ENCODE data around the gene PIP. TPM values are rescaled to one million over a fixed set of nuclear protein-coding genes. Genes with fewer than 3 reads are reported as not detected.
A peak's percentile ranks its signal among the peaks of the same experiment; 100 is the strongest.
"Not testable (repeated sequence)": the region's sequence is repeated elsewhere in the genome, so short reads cannot be mapped to it uniquely, and the experiment has no call there.

The PIP gene
- total RNA-seq, 1 donor: not detected

- no peak for TF ChIP-seq CTCF (IDR thresholded peaks at IDR 0.05; ENCODE audit: insufficient read depth, low read length)
- H3K4me3 ChIP-seq (ENCODE audit: low read depth, low read length): no peak overlapping the region
- peak; percentile 10 for DNase-seq (ENCODE audit: low read depth)
Observed at GRCh38 chr7:143120691-143121405, 11.0 kb upstream of the PIP start.

- not testable (repeated sequence) for DNase-seq (ENCODE audit: low read depth); H3K4me3 ChIP-seq (ENCODE audit: low read depth, low read length)
Observed at GRCh38 chr7:143123326-143123725, 8.6 kb upstream of the PIP start.

GRCh38 chr7:143126146-143126545, 5.7 kb upstream of the PIP start:
- no peak for TF ChIP-seq CTCF (IDR thresholded peaks at IDR 0.05; ENCODE audit: insufficient read depth, low read length)
- DNase-seq (ENCODE audit: low read depth): peak; percentile 84

GRCh38 chr7:143129051-143129450, 2.8 kb upstream of the PIP start:
- TF ChIP-seq CTCF (IDR thresholded peaks at IDR 0.05; ENCODE audit: insufficient read depth, low read length): no peak
- no peak overlapping the region for H3K4me3 ChIP-seq (ENCODE audit: low read depth, low read length)
- DNase-seq (ENCODE audit: low read depth): no peak

More at GRCh38 chr7:143126146-143126545, 5.7 kb upstream of the PIP start:
- no peak overlapping the region for H3K4me3 ChIP-seq (ENCODE audit: low read depth, low read length)

- no peak for TF ChIP-seq CTCF (IDR thresholded peaks at IDR 0.05; ENCODE audit: insufficient read depth, low read length)
- no peak for DNase-seq (ENCODE audit: low read depth)
- no peak overlapping the region for H3K4me3 ChIP-seq (ENCODE audit: low read depth, low read length)
Observed at GRCh38 chr7:143129477-143129876, 2.4 kb upstream of the PIP start.

- no peak for DNase-seq (ENCODE audit: low read depth)
- no peak overlapping the region for H3K4me3 ChIP-seq (ENCODE audit: low read depth, low read length)
- TF ChIP-seq CTCF (IDR thresholded peaks at IDR 0.05; ENCODE audit: insufficient read depth, low read length): no peak
Observed at GRCh38 chr7:143130541-143130940, 1.3 kb upstream of the PIP start.

- H3K4me3 ChIP-seq (ENCODE audit: low read depth, low read length): no peak overlapping the region
- TF ChIP-seq CTCF (IDR thresholded peaks at IDR 0.05; ENCODE audit: insufficient read depth, low read length): no peak
- DNase-seq (ENCODE audit: low read depth): peak; percentile 30
Observed at GRCh38 chr7:143147070-143147469, 15.2 kb downstream of the PIP start.

All from fibroblast of the aortic adventitia (primary cell).